ENCODE measurements around the gene TLX2. TPM values are rescaled to one million over a fixed set of nuclear protein-coding genes. Genes with fewer than 3 reads are reported as not detected.

The TLX2 gene
- total and polyA plus RNA-seq, 2 of the 13 experiments (the other 11 are each of a cell fraction or from before 2014, with no cell fraction given): 0.05 to 0.20 TPM

- TF ChIP-seq ZNF296 (CRISPR knock-in tag; conservative IDR thresholded peaks at IDR 0.05) (0 out of 2 replicates have a peak, but pooled peaks have one; percentile 30), ZBTB21 (CRISPR knock-in tag; IDR thresholded peaks at IDR 0.05) (no peak), ZNF44 (CRISPR knock-in tag; IDR thresholded peaks at IDR 0.05) (no peak), ZNF281 (CRISPR knock-in tag; IDR thresholded peaks at IDR 0.05; ENCODE audit: borderline replicate concordance) (no peak), ZBTB46 (CRISPR knock-in tag; IDR thresholded peaks at IDR 0.05; ENCODE audit: borderline replicate concordance) (no peak; the same call in 1 of the 2 replicates), SMAD3 (CRISPR knock-in tag; IDR thresholded peaks at IDR 0.05) (no peak), ZMYM4 (CRISPR knock-in tag; IDR thresholded peaks at IDR 0.05) (0 out of 2 replicates have a peak, but pooled peaks have one; percentile 32), MATR3 (CRISPR knock-in tag; IDR thresholded peaks at IDR 0.05) (no peak), ZNF678 (CRISPR knock-in tag; IDR thresholded peaks at IDR 0.05) (no peak)
These were observed 34.9 kb downstream of the TLX2 start (continued) for GRCh38 chr2:74548900-74549826.

Data from HepG2 (cell line).